T-helper 1 cell treated with Interleukin-12 subunit alpha and Interleukin-12 subunit beta and Interleukin-4 antibody, amounts not matched to agents 30 ng/mL and 1 ng/mL, for 36 hours (primary cell): ENCODE data around the gene MYO16. TPM values are rescaled to one million over a fixed set of nuclear protein-coding genes. Genes with fewer than 3 reads are reported as not detected.

ENCODE experiments used
- intact Hi-C: fragments of 100-400 bp; cut with micrococcal nuclease; formaldehyde crosslinking; loops from one replicate; pipeline ENCODE4 v1.15.1; 2024
- total RNA-seq: library from RNA; stranded (reverse); gene quantifications from 2 replicates; pipeline ENCODE4 v1.2.3, GENCODE V29; 2022

The MYO16 gene
- total RNA-seq, 1 donor from 2014 or later = not detected

GRCh38 chr13:109145631-109146030 is 516.2 kb downstream of the MYO16 start:
- intact Hi-C loops = loop anchor here (1.0 kb wide), 2 partner anchors 646 to 971 kb away; no protein-coding TSS in a partner anchor

GRCh38 chr13:109146393-109146792 is 517.0 kb downstream of the MYO16 start:
- intact Hi-C loops = no loop called here

DNA sequence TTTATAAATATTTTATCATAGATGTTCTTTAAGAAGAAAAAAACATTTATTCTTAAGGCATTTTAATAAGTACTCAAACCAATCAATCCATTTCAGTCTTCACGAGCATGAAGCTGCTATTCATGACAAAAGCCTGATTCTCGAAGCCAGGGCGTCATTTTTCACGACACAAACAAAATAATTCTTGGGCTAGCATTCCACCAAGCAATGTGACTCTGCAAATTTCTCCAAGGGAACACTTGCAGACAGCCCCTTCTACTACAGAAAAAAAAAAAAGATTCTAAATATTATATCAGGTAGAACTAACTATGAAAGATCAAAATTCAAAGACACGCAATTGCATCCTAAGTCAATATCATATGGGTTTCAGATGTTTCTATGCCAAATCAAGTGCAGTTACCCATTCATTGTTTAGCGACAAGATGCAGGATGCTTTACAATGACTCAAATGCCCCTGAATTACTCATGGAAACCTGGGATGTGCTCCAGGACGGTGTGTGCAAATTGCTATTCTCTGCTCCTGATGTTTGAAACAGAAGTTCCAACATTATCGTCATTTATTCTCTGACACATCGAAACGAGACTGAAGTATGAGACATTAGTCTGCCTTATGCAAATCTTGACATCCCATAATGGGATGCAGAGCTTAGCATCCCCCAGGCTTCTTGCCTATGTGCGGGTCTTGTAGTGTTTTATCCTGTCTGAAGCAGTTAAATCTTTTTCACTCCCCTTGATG is 517.7 kb downstream of the MYO16 start:
- intact Hi-C loops = no loop called here

DNA sequence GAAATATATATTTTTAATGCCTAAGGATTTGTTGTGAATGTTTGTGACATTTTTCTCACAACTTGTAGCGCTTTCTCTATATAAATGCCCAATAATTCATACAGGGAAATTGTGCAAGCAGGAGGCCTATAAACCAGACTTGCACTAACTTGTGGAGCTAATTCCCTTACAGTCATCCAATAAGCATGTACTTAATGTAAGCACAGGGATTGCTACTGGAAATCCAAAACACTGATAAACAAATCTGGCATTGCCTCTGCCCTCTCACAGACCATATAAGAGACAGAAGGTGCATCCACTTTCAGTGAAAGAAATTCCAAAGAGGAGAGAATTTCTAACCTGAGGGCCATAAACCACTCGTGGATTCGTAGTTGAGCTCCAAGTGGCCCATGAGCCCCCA is 518.8 kb downstream of the MYO16 start:
- intact Hi-C loops = no loop called here

- intact Hi-C loops = no loop called here
These were observed 521.3 kb downstream of the MYO16 start for GRCh38 chr13:109150696-109151095.

- intact Hi-C loops = no loop called here
These were observed 521.8 kb downstream of the MYO16 start for GRCh38 chr13:109151255-109151654.

- intact Hi-C loops = no loop called here
These were observed 522.3 kb downstream of the MYO16 start for GRCh38 chr13:109151696-109152095.

DNA sequence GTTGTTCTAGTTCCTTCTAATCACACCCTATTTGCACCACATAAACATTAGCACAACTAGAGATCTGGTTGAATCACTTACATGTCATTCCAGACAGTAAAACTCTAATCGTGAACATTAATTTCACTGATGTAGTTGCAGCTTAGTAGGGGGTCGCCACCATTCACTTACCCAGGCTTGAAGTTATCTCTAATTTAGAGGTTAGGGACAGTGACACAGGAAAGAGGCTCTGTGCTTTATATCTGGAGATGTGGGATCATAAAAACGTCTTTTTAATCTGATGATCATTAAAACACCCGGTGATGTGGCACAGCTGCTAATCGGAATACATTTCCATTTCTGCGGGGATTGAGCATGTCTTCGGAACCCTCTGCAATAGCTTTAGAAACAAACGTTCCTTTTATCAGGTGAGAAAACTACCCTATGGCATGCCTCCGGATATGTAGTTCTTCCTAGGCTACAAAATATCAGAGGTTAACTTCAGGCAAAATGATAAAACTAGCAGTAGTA is 523.0 kb downstream of the MYO16 start:
- intact Hi-C loops = no loop called here

- intact Hi-C loops = no loop called here
These were observed 523.5 kb downstream of the MYO16 start for GRCh38 chr13:109152941-109153340.

GRCh38 chr13:109154146-109154545 is 524.7 kb downstream of the MYO16 start:
- intact Hi-C loops = no loop called here

- intact Hi-C loops = no loop called here
These were observed 525.1 kb downstream of the MYO16 start for GRCh38 chr13:109154546-109154945.

GRCh38 chr13:109154966-109155761 is 525.8 kb downstream of the MYO16 start:
- intact Hi-C loops = no loop called here

- intact Hi-C loops = no loop called here
These were observed 526.9 kb downstream of the MYO16 start for GRCh38 chr13:109156181-109156935.

DNA sequence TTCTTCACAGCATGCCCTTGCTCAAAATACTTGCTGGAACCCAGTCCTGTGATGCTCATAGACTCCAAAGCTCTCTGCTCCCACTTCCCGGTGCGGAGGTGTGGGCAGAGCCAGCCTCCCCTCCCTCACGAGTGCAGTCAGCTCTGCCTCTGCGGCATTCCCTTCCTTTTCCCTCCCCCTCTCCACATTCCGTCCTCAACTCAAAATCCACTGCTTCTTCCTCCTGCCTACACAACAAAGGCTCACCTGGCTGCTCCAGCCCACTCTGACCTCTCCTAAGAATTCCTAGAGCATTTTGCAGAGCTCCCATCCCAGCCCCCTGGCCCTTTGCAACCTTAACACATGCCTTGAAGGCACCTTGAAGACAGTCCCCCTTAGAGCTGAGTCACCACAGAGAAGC is 527.9 kb downstream of the MYO16 start:
- intact Hi-C loops = no loop called here

GRCh38 chr13:109158383-109158782 is 529.0 kb downstream of the MYO16 start:
- intact Hi-C loops = no loop called here

DNA sequence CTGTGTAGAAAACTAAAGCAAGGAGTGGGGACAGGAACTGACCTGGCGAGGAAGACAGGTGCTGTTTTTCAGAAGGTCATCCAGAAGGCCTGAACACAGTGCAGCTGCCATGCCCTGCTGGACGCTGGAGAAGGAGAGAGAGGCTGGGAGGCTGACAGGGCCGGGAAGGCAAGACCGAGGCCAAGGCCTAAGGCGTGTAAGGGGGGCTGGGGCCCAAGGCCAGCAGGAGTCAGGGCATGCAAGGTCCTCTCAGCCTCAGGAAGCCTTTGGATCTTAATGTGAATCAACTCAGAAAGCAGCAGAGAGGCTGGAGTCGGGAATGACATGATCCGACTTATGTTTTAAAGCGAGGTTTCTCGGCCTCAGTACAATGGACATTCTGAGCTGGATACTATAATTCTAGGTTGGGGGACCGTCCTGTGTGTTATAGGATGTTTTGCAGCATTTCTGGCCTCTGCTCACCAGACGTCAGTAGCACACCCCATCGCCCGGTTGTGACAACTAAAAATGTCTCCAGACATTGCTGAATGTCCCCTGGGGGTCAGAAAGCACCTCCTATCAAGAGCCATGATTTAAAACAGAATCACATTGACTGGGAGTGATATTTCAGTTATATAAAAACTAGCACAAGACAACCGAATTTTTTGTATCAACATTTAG is 530.4 kb downstream of the MYO16 start:
- intact Hi-C loops = loop anchor here (5.0 kb wide), 3 partner anchors 47 to 618 kb away; no protein-coding TSS in a partner anchor

- intact Hi-C loops = loop anchor here (5.0 kb wide), 3 partner anchors 48 to 617 kb away; no protein-coding TSS in a partner anchor
These were observed 530.9 kb downstream of the MYO16 start for GRCh38 chr13:109160357-109160756.

GRCh38 chr13:109160887-109161669 is 531.7 kb downstream of the MYO16 start:
- intact Hi-C loops = loop anchor here (5.0 kb wide), 3 partner anchors 49 to 616 kb away; no protein-coding TSS in a partner anchor

DNA sequence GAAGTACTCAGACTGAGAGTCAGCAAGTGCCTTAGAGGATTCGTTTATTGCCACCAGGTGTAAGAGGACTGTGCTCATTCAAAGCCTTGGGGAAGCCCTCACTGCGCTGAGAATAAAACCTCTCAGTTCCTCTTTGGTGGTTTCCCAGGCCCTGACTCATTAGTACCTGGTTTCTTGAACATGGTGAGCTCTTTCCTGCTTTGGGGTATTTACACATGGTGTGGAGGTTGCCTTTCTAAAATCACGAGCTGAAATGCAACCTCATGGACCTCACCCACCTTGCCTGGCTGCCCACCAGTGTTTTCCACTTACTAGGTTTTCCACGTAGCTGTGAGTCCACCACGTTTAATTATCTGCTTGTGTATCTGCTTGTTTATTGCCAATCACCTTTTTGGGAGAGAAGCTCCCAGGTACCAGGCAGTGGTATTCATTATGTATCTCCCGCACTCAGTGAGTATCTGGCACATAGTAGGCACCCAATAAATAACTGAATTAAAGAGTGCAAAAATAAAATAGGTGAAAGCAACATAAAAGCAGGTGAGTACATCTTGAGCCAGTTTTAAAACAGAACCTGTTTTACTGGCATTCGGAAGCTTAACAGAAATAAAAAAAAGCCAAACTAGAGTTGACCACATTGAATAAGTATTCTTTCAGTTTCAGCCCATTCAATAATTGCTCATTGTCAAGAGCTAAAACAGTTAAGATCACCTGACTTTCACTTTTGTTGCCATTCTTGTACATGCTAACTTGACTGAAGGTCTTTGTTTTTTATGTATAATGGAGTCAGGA is 533.0 kb downstream of the MYO16 start:
- intact Hi-C loops = loop anchor here (1.0 to 5.0 kb wide), 5 partner anchors 50 to 615 kb away; no protein-coding TSS in a partner anchor
